ENCODE measurements around the gene FN3K.

Gene FN3K

DNA sequence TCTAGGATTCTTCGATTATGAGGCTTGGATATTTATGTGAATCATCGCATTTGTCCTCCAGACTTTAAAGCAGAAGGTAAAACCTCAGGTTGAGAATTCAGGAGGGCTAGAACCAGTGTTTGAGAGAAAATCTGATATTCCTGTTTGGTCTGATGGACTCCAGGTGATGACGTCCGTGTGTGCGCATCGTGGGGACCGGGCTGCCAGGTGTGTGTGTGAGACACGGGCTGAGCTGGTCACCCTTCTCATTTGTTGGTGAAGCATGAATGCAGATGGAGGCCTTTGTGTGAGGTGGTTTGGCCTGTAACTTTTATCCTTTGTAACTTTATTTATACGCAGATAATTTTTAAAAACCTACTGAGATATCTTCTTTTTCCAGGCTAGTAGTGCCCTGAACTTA is 61.6 kb downstream of the FN3K start:
- no peak for DNase-seq

GRCh38 chr17:82798752-82799151 is 63.3 kb downstream of the FN3K start:
- DNase-seq, result no peak

- DNase-seq, result no peak
Measured at GRCh38 chr17:82799591-82799990, 64.2 kb downstream of the FN3K start.

All from activated naive CD4-positive, alpha-beta T cell (primary cell).